ENCODE data around the gene FLT1.

The FLT1 gene

GRCh38 chr13:28503182-28503967 is 8.4 kb upstream of the FLT1 start:
- H3K27me3 ChIP-seq (ENCODE audit: insufficient read depth, low read depth, severe bottlenecking), result no peaks in the 10 kb centered on the region
- H3K36me3 ChIP-seq, result no peaks in the 10 kb centered on the region
- TF ChIP-seq CTCF (IDR thresholded peaks at IDR 0.05; ENCODE audit: low read depth, low read length), result no peak
- H3K4me3 ChIP-seq (ENCODE audit: low read depth, low read length), result no peak overlapping the region
- H3K9me3 ChIP-seq (ENCODE audit: severe bottlenecking), result no peaks in the 10 kb centered on the region
- no peak for DNase-seq
- no peak overlapping the region for H3K27ac ChIP-seq

- no peak for TF ChIP-seq CTCF (IDR thresholded peaks at IDR 0.05; ENCODE audit: low read depth, low read length)
- no peaks in the 10 kb centered on the region for H3K9me3 ChIP-seq (ENCODE audit: severe bottlenecking)
- DNase-seq, result no peak
These were observed 6.6 kb upstream of the FLT1 start for GRCh38 chr13:28501547-28501946.

DNA sequence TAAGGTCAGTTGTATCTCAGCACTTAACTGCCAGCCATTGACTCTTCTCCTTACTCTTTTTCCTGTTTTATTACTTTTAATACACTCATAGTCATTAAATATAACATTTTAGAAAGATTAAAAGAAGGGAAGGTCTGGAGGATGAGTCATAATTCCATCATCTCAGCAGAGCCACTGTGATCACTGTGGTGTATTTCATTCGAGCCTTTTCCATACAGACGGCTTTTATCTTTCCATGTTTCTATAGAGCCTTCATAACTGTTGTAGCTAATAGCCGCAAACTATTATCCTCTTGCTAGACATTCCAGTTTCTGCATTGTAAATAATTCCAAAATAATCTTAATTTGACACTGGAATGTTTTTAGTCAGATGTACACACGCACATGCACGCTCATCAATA is 4.7 kb upstream of the FLT1 start:
- no peak for TF ChIP-seq CTCF (IDR thresholded peaks at IDR 0.05; ENCODE audit: low read depth, low read length)
- no peaks in the 10 kb centered on the region for H3K36me3 ChIP-seq
- H3K27me3 ChIP-seq (ENCODE audit: insufficient read depth, low read depth, severe bottlenecking), result peaks cover 5% of the 10 kb centered on the region
- H3K9me3 ChIP-seq (ENCODE audit: severe bottlenecking), result peaks cover 2% of the 10 kb centered on the region
- H3K4me3 ChIP-seq (ENCODE audit: low read depth, low read length), result no peak overlapping the region
- no peak for DNase-seq
- H3K27ac ChIP-seq, result no peak overlapping the region

More at GRCh38 chr13:28501547-28501946, 6.6 kb upstream of the FLT1 start:
- no peak overlapping the region for H3K27ac ChIP-seq
- H3K4me3 ChIP-seq (ENCODE audit: low read depth, low read length), result no peak overlapping the region
- no peaks in the 10 kb centered on the region for H3K27me3 ChIP-seq (ENCODE audit: insufficient read depth, low read depth, severe bottlenecking)
- H3K36me3 ChIP-seq, result no peaks in the 10 kb centered on the region

DNA sequence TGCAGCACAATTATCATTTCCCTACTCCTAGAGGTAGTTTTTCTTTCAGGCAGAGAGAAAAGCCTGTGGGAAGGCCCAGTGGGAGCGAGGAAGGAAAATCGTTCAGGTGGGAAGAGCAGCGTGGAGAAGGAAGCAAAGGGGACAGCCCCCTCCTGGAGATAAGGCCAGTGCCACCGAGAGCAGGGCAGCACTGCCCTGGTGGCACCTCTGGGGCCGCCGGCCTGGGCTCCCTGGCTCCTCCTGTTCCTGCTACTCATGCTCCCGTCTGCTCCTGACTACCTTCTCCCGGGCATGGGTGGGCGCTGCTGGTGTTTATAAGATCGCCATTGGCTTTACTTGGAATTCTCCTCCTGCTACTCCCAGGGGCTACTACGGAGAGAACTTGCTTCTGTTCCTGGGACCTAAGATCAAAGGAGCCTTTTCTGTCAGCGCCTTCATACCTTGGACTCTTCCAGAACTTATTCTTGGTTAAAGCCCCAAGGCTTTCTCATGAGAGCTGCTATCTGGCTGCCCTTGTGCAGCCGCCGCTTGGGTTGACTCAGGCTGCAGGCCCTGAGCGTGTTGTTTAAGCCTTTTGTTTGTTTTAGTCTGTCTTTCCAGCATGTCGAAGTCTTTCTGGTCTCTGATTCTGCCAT is 3.7 kb upstream of the FLT1 start:
- DNase-seq, result no peak
- no peak overlapping the region for H3K4me3 ChIP-seq (ENCODE audit: low read depth, low read length)
- H3K27me3 ChIP-seq (ENCODE audit: insufficient read depth, low read depth, severe bottlenecking), result peaks cover 15% of the 10 kb centered on the region
- no peak overlapping the region for H3K27ac ChIP-seq
- peaks cover 2% of the 10 kb centered on the region for H3K9me3 ChIP-seq (ENCODE audit: severe bottlenecking)
- TF ChIP-seq CTCF (IDR thresholded peaks at IDR 0.05; ENCODE audit: low read depth, low read length), result no peak
- H3K36me3 ChIP-seq, result no peaks in the 10 kb centered on the region

DNA sequence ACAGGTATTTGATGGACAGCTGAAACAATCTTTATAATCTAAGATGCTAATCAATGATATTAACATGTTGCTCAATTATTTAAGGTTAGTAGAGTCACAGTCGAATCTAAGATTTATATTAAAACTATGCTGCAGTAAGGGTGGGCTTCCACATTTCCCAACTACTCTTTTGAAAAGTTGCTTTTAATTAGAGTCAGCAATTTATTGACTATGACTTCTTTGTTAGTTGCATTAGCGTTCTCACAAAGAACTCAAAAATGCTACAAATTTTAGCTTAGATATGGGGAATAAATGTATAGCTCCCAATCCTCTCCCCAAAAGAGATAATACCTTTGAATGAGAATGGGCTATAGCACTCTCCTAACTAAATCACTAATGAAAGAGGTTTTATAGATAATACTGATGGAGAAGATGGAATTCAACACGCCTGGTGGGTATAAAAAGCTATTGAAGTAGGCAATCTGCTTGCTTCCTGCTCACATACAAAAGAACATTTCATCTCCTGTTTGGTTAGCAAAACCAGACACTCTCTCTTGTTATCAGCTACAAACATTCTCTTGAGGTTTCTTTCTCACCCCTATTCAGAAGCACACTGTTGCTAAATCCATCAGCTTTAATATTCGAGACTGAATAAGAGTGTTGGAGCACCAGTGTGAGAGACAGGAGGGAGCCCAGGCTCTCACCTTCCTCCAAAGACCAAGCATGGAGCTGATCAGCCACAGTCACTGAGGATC is 2.4 kb upstream of the FLT1 start:
- H3K36me3 ChIP-seq, result no peaks in the 10 kb centered on the region
- H3K27me3 ChIP-seq (ENCODE audit: insufficient read depth, low read depth, severe bottlenecking), result peaks cover 23% of the 10 kb centered on the region
- H3K9me3 ChIP-seq (ENCODE audit: severe bottlenecking), result peaks cover 2% of the 10 kb centered on the region
- no peak overlapping the region for H3K27ac ChIP-seq
- no peak overlapping the region for H3K4me3 ChIP-seq (ENCODE audit: low read depth, low read length)
- no peak for DNase-seq
- TF ChIP-seq CTCF (IDR thresholded peaks at IDR 0.05; ENCODE audit: low read depth, low read length), result no peak

Data from WERI-Rb-1 (cell line).